Testis (tissue), 3 donors: Measurements from ENCODE around the gene LRRK1. TPM values are rescaled to one million over a fixed set of nuclear protein-coding genes. Genes with fewer than 3 reads are reported as not detected.
A peak's percentile ranks its signal among the peaks of the same experiment; 100 is the strongest.

ENCODE experiments used
- DNase-seq: peaks from one replicate; pipeline ENCODE4 v3.0.0-alpha.2; 2019
- H3K27ac ChIP-seq, 2 donors: fragments of 200-600 bp; sonication (generic); one replicate each; pipeline ENCODE4 v1.5.1; 2019
- H3K27me3 ChIP-seq: fragments of 200-600 bp; sonication (generic); one replicate; pipeline ENCODE4 v1.5.1; 2019
- H3K36me3 ChIP-seq: fragments of 200-600 bp; sonication (generic); one replicate; pipeline ENCODE4 v1.5.1; 2017; ENCODE audit warnings: low read depth; ENCODE audit errors: missing control alignments
- H3K4me1 ChIP-seq: fragments of 200-600 bp; sonication (generic); one replicate; pipeline ENCODE4 v1.5.1; 2019
- H3K4me3 ChIP-seq, 2 donors: fragments of 200-600 bp; sonication (generic); one replicate each; pipeline ENCODE4 v1.5.1; 2017 to 2019
- H3K9me3 ChIP-seq: fragments of 200-600 bp; sonication (generic); one replicate; pipeline ENCODE4 v1.5.1; 2017
- POLR2A ChIP-seq: fragments of 450-650 bp; IDR thresholded peaks from one replicate; pipeline ENCODE4 v1.6.1; 2017; ENCODE audit warnings: antibody characterized with exemption, mild to moderate bottlenecking, moderate library complexity
- WGBS, 2 donors: methylation state at CpG; one replicate each; pipeline ENCODE4 v1.1.5; 2018; 5-methylcytosine and 5-hydroxymethylcytosine counted together
- intact Hi-C: fragments of 100-400 bp; cut with DNase I; formaldehyde crosslinking; loops from one replicate; pipeline ENCODE4 v1.15.1; 2023; ENCODE audit warnings: low total_unique reads
- polyA plus RNA-seq: library from polyadenylated mRNA; stranded (reverse); fragments of 350-450 nt; fragmentation: Illumina TruSeq; extraction: RNeasy Lipid Tissue Mini Kit (QIAGEN cat#74804); gene quantifications from one replicate; pipeline ENCODE4 v1.2.3, GENCODE V29; 2014; ENCODE audit warnings: low read depth, low replicate concordance; ENCODE audit not compliant: insufficient read depth
- total RNA-seq, 2 donors: library from RNA; depleted of rRNA; stranded (reverse); fragments of >200 nt; gene quantifications; one replicate each; pipeline ENCODE4 v1.2.3, GENCODE V29; 2016
- TF ChIP-seq, protein P1 (sequence below), 3 experiments: fragments of 450-650 bp in 2 of 3; fragments of 200-600 bp in 1 of 3; sonication (generic) in 1 of 3; IDR thresholded peaks; one replicate each; pipeline ENCODE4 v1.5.1; 2016 to 2019; ENCODE audit warnings: antibody characterized with exemption in 3 of 3, mild to moderate bottlenecking in 2 of 3, moderate library complexity in 1 of 3

Gene LRRK1
- total and polyA plus RNA-seq, 3 donors from 2014 or later, result 18.8 to 24.6 (median 23.0) TPM

GRCh38 chr15:100877551-100877950 is 41.6 kb upstream of the LRRK1 start:
- 68 to 79% methylated on average over 6 to 10 of the region's 10 CpGs for WGBS, 2 donors
- H3K27ac ChIP-seq, result no peak overlapping the region
- H3K4me3 ChIP-seq, result no peak overlapping the region
- no peaks in the 10 kb centered on the region for H3K27me3 ChIP-seq
- no peaks in the 10 kb centered on the region for H3K36me3 ChIP-seq
- H3K4me1 ChIP-seq, result no peaks in the 10 kb centered on the region
- TF ChIP-seq POLR2A, result no peak
- TF ChIP-seq, protein P1, sequence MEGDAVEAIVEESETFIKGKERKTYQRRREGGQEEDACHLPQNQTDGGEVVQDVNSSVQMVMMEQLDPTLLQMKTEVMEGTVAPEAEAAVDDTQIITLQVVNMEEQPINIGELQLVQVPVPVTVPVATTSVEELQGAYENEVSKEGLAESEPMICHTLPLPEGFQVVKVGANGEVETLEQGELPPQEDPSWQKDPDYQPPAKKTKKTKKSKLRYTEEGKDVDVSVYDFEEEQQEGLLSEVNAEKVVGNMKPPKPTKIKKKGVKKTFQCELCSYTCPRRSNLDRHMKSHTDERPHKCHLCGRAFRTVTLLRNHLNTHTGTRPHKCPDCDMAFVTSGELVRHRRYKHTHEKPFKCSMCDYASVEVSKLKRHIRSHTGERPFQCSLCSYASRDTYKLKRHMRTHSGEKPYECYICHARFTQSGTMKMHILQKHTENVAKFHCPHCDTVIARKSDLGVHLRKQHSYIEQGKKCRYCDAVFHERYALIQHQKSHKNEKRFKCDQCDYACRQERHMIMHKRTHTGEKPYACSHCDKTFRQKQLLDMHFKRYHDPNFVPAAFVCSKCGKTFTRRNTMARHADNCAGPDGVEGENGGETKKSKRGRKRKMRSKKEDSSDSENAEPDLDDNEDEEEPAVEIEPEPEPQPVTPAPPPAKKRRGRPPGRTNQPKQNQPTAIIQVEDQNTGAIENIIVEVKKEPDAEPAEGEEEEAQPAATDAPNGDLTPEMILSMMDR (IDR thresholded peaks at IDR 0.05), result no peak
- H3K9me3 ChIP-seq, result no peaks in the 10 kb centered on the region
- DNase-seq, result no peak
- intact Hi-C loops, result loop anchor here (10.0 kb wide), 1 partner anchor 243 kb away; no protein-coding TSS in a partner anchor

DNA sequence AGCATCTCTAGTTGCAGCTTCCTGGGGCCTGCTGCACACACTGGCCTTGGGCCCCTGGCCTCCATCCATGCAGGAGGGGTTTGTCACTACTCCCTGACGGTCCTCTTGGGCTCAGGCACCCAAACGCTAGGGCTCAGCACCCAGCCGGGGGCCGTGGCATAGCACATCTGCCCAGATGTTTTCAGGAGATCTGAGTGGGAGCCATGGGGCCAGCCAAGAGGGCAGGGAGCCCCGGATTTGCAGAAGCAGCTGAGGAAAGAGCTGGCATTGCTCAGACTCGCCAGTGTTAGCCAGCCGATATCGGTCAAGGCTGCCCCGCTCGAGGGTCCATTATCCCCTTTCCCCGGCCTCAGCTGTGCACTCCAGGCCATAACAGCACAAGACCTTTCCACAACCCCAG is 41.0 kb upstream of the LRRK1 start:
- whole genome bisulfite sequencing, 2 donors, result 34 to 50% methylated on average over 4 to 11 of the region's 11 CpGs
- DNase-seq, result no peak
- Histone ChIP-seq H3K27me3 (no peaks in the 10 kb centered on the region), H3K9me3 (no peaks in the 10 kb centered on the region), H3K36me3 (no peaks in the 10 kb centered on the region), H3K4me1 (no peaks in the 10 kb centered on the region), H3K27ac (no peak overlapping the region), H3K4me3 (no peak overlapping the region)
- no peak for TF ChIP-seq POLR2A
- TF ChIP-seq, protein P1 (IDR thresholded peaks at IDR 0.05), result no peak
- intact Hi-C loops, result loop anchor here (10.0 kb wide), 1 partner anchor 243 kb away; no protein-coding TSS in a partner anchor

- intact Hi-C loops, result loop anchor here (10.0 kb wide), 1 partner anchor 244 kb away; no protein-coding TSS in a partner anchor
- no peak for DNase-seq
- Histone ChIP-seq H3K4me1 (no peaks in the 10 kb centered on the region), H3K27me3 (no peaks in the 10 kb centered on the region), H3K4me3 (peak overlapping the region in 1 of 2 donors; percentile 63), H3K36me3 (no peaks in the 10 kb centered on the region), H3K9me3 (no peaks in the 10 kb centered on the region), H3K27ac (peak overlapping the region in 1 of 2 donors; percentile 84)
- TF ChIP-seq POLR2A, result no peak
- TF ChIP-seq, protein P1 (IDR thresholded peaks at IDR 0.05), result no peak
- WGBS, 2 donors, result 23 to 32% methylated on average over 12 of the region's 12 CpGs
These were observed 40.5 kb upstream of the LRRK1 start for GRCh38 chr15:100878648-100879047.

- Histone ChIP-seq H3K4me1 (no peaks in the 10 kb centered on the region), H3K27ac (peak overlapping the region in 1 of 2 donors; percentile 84)
- TF ChIP-seq, protein P1 (IDR thresholded peaks at IDR 0.05), result no peak
- no peak for TF ChIP-seq POLR2A
These were observed 40.1 kb upstream of the LRRK1 start for GRCh38 chr15:100879061-100879463.

More at GRCh38 chr15:100879061-100879463, 40.1 kb upstream of the LRRK1 start:
- no peak for DNase-seq
- no peaks in the 10 kb centered on the region for H3K27me3 ChIP-seq
- intact Hi-C loops, result loop anchor here (10.0 kb wide), 1 partner anchor 244 kb away; no protein-coding TSS in a partner anchor
- H3K4me3 ChIP-seq, result peak overlapping the region in 1 of 2 donors; percentile 63
- H3K9me3 ChIP-seq, result no peaks in the 10 kb centered on the region
- WGBS, 2 donors, result 3 to 4% methylated on average over 9 to 17 of the region's 62 CpGs
- H3K36me3 ChIP-seq, result no peaks in the 10 kb centered on the region
